HG02970 (cell line): ENCODE data around the gene SLC12A7.
"Not testable (repeated sequence)": the region's sequence is repeated elsewhere in the genome, so short reads cannot be mapped to it uniquely, and the experiment has no call there.

Source experiments
- ATAC-seq: cut with Tn5 transposase; IDR thresholded peaks from one replicate; pipeline ENCODE4 v1.9.1; 2021; ENCODE audit warnings: mild to moderate bottlenecking, moderate library complexity, moderate number of reproducible peaks; ENCODE audit not compliant: unreplicated experiment, low FRiP score

SLC12A7 gene

GRCh38 chr5:1002836-1003235, 109.0 kb downstream of the SLC12A7 start:
- no peak for ATAC-seq

- no peak for ATAC-seq
Observed at GRCh38 chr5:1002271-1002546, 109.7 kb downstream of the SLC12A7 start.

GRCh38 chr5:1001406-1002270, 110.2 kb downstream of the SLC12A7 start:
- no peak for ATAC-seq

- not testable (repeated sequence) for ATAC-seq
Observed at GRCh38 chr5:1000831-1001230, 111.0 kb downstream of the SLC12A7 start.
